Endothelial cell of umbilical vein (primary cell): ENCODE measurements around the gene SCIN. TPM values are rescaled to one million over a fixed set of nuclear protein-coding genes. Genes with fewer than 3 reads are reported as not detected.

Experiments used
- BruUV-seq: library from RNA; stranded (reverse); fragments of 400-500 nt; replicated peaks from 2 replicates; lab custom pipeline; 2021; lab: Mats Ljungman, UMichigan
- CTCF ChIA-PET: fragments of 300-600, 350-600 bp; sonication (Branson Sonifier 250); formaldehyde crosslinking; loops from one replicate; lab custom pipeline; 2021; ENCODE audit warnings: antibody characterized with exemption, inconsistent platforms; lab: Charles Lee
- POLR2A ChIA-PET: fragments of 300-600, 350-600 bp; sonication (Branson Sonifier 250); formaldehyde crosslinking; loops from one replicate; lab custom pipeline; 2021; ENCODE audit warnings: antibody characterized with exemption, inconsistent platforms; lab: Charles Lee
- DNase-seq: peaks from one replicate; pipeline ENCODE4 v3.0.0-alpha.2; 2011; ENCODE audit warnings: low read depth, low spot score
- FAIRE-seq: peaks from 2 replicates; lab custom pipeline; 2011; peaks lifted over from hg19 to GRCh38; lab: Jason Lieb, UNC
- H2AFZ ChIP-seq: 2 replicates; pipeline ENCODE4 v1.6.0; 2012; ENCODE audit warnings: low read depth, low read length, control low read depth, inconsistent platforms
- H3K27ac ChIP-seq: 2 replicates; pipeline ENCODE4 v1.5.1; 2011; ENCODE audit warnings: low read depth, mild to moderate bottlenecking, control low read depth, low read length, moderate library complexity; ENCODE audit not compliant: insufficient read depth
- H3K27me3 ChIP-seq, 2 experiments: 2 replicates each; pipeline versions ENCODE4 v1.6.0 to v1.6.1; 2011; ENCODE audit warnings: low read length in 2 of 2, mixed read lengths in 1 of 2; ENCODE audit not compliant: control insufficient read depth in 2 of 2, insufficient read depth in 2 of 2
- H3K36me3 ChIP-seq, 2 experiments: 2 replicates in 1 of 2; 3 replicates in 1 of 2; pipeline ENCODE4 v1.5.1; 2011; ENCODE audit warnings: low read length in 2 of 2, mild to moderate bottlenecking in 1 of 2, moderate library complexity in 1 of 2; ENCODE audit not compliant: control insufficient read depth in 2 of 2, insufficient read depth in 2 of 2; ENCODE audit errors: extremely low read depth in 1 of 2
- H3K4me1 ChIP-seq: 3 replicates; pipeline ENCODE4 v1.5.1; 2011; ENCODE audit warnings: mild to moderate bottlenecking, low read length; ENCODE audit not compliant: control insufficient read depth, insufficient read depth; ENCODE audit errors: extremely low read depth
- H3K4me2 ChIP-seq: 2 replicates; pipeline ENCODE4 v1.6.1; 2011; ENCODE audit warnings: low read length, control low read depth, mixed read lengths; ENCODE audit not compliant: insufficient read depth
- H3K4me3 ChIP-seq, 3 experiments: fragments of 200-600 bp in 1 of 3; sonication (generic), shearing (Covaris generic) in 1 of 3; replicated peaks in 1 of 3; 2 replicates each; pipeline ENCODE4 v1.5.1; 2011 to 2016; ENCODE audit warnings: control low read depth in 3 of 3, low read length in 3 of 3, mild to moderate bottlenecking in 2 of 3, inconsistent platforms in 1 of 3, low read depth in 1 of 3, moderate library complexity in 1 of 3; ENCODE audit not compliant: insufficient read depth in 1 of 3
- H3K79me2 ChIP-seq: 2 replicates; pipeline ENCODE4 v1.6.0; 2012; ENCODE audit warnings: low read length, inconsistent platforms; ENCODE audit not compliant: control insufficient read depth, insufficient read depth
- H3K9ac ChIP-seq: replicated peaks from 2 replicates; pipeline ENCODE3; 2011; ENCODE audit warnings: low read length, control low read depth; ENCODE audit not compliant: insufficient read depth; ENCODE audit errors: extremely low read depth
- H3K9me1 ChIP-seq: replicated peaks from 3 replicates; pipeline ENCODE4 v1.6.0; 2011; ENCODE audit warnings: mild to moderate bottlenecking, low read length; ENCODE audit not compliant: control insufficient read depth, insufficient read depth; ENCODE audit errors: extremely low read depth
- H3K9me3 ChIP-seq: replicated peaks from 2 replicates; pipeline ENCODE4 v1.5.1; 2012; ENCODE audit warnings: low read length, inconsistent platforms; ENCODE audit not compliant: control insufficient read depth, insufficient read depth
- H4K20me1 ChIP-seq: replicated peaks from 2 replicates; pipeline ENCODE3; 2011; ENCODE audit warnings: mild to moderate bottlenecking, low read length; ENCODE audit not compliant: control insufficient read depth, insufficient read depth; ENCODE audit errors: extremely low read depth
- EZH2 ChIP-seq: IDR thresholded peaks from 2 replicates; pipeline ENCODE4 v1.6.1; 2012; ENCODE audit warnings: borderline replicate concordance, low read depth, mild to moderate bottlenecking, moderate library complexity, low read length, inconsistent platforms; ENCODE audit not compliant: severe bottlenecking
- FOS ChIP-seq: IDR thresholded peaks from 2 replicates; pipeline ENCODE4 v1.6.1; 2011; ENCODE audit warnings: mild to moderate bottlenecking, low read length, moderate library complexity, borderline replicate concordance; ENCODE audit not compliant: insufficient read depth
- GATA2 ChIP-seq: IDR thresholded peaks from 2 replicates; pipeline ENCODE4 v1.7.0; 2011; ENCODE audit warnings: low read depth, mild to moderate bottlenecking, moderate library complexity, mixed read lengths, low read length; ENCODE audit not compliant: insufficient read length, insufficient read depth
- JUN ChIP-seq: IDR thresholded peaks from 2 replicates; pipeline ENCODE4 v1.6.1; 2011; ENCODE audit warnings: borderline replicate concordance, low read depth; ENCODE audit not compliant: insufficient read length, insufficient read depth
- MYC ChIP-seq: IDR thresholded peaks from one replicate; pipeline ENCODE4 v1.6.1; 2011; ENCODE audit warnings: mild to moderate bottlenecking, low read depth, low read length
- POLR2A ChIP-seq: IDR thresholded peaks from 2 replicates; pipeline ENCODE4 v1.6.1; 2012; ENCODE audit warnings: low read depth, mild to moderate bottlenecking, control low read depth, low read length
- POLR2AphosphoS5 ChIP-seq: IDR thresholded peaks from 2 replicates; pipeline ENCODE4 v1.6.1; 2012; ENCODE audit warnings: low read depth, mild to moderate bottlenecking, control low read depth, low read length, moderate library complexity; ENCODE audit not compliant: insufficient read depth
- dilution Hi-C: fragments of 300-500 bp; cut with MboI; formaldehyde crosslinking; loops from one replicate; pipeline ENCODE4 v1.15.0; 2019; ENCODE audit warnings: low sequenced_read_pairs; ENCODE audit not compliant: extremely low pct_ligation_motif_present
- intact Hi-C: fragments of 100-400 bp; cut with micrococcal nuclease; formaldehyde crosslinking; loops from one replicate; pipeline ENCODE4 v1.10.0; 2022
- polyA plus RNA-seq, 4 experiments: library from polyadenylated mRNA; depleted of rRNA in 3 of 4; stranded (reverse) in 3 of 4; unstranded in 1 of 4; fragments of >200 nt; gene quantifications; 2 replicates each; pipeline versions ENCODE4 v1.2.1 to v1.2.3, GENCODE V29; 2011 to 2012; ENCODE audit warnings: missing spikeins in 1 of 4
- total RNA-seq: library from RNA; stranded (reverse); gene quantifications from 2 replicates; pipeline ENCODE4 v1.2.3, GENCODE V29; 2021
- TF ChIP-seq, protein P1 (sequence below): IDR thresholded peaks from 2 replicates; pipeline ENCODE4 v1.6.1; 2011; ENCODE audit not compliant: insufficient read depth, insufficient read length
- TF ChIP-seq, protein P2 (sequence below), 2 donors: IDR thresholded peaks; 1 replicate in 1 of 2; 2 replicates in 1 of 2; pipeline ENCODE4 v1.5.1; 2011; ENCODE audit warnings: low read length in 2 of 2, mild to moderate bottlenecking in 2 of 2, moderate library complexity in 2 of 2, control low read depth in 1 of 2, inconsistent platforms in 1 of 2, low read depth in 1 of 2; ENCODE audit not compliant: insufficient read depth in 1 of 2; ENCODE audit errors: extremely low read depth in 1 of 2

The SCIN gene
- total and polyA plus RNA-seq, 2 donors (not counting 3 experiments of a cell fraction or from before 2014, with no cell fraction given) = 0.07 to 0.69 TPM

DNA sequence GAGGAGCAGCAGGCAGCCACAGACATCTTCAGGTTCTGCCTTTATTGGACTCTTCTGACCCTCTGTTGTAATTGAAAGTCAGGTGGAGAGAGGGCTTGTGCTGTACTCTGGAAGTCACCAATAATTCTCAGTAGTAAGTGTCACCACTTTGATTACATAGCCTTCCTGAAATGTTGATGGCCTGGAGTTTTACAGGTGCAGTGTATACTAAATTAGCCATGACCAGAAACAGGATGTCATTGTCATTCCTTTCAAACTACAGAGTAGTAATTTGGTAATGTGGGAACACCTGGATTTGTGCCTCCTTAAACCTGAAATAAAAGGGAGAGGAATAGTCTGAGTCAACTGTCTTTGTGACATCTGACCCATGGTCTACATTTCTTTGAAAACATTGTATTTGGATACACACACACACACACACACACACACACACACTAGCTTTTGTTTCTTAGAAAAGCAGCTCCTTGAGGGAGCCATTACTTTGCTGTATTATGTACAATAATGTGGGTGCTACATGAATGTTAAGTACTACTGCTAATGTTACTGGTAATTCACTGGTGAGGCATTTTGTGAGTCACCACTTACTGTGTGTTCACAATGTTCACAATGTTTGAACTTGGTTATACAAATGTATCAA, 136.5 kb downstream of the SCIN start:
- Histone ChIP-seq H3K4me2 (no peak overlapping the region), H3K4me1 (no peaks in the 10 kb centered on the region), H3K36me3 (no peaks in the 10 kb centered on the region), H3K9ac (no peak overlapping the region), H3K9me1 (no peaks in the 10 kb centered on the region), H3K27me3 (no peaks in the 10 kb centered on the region), H4K20me1 (no peaks in the 10 kb centered on the region), H2AFZ (no peak overlapping the region), H3K79me2 (no peaks in the 10 kb centered on the region), H3K9me3 (no peaks in the 10 kb centered on the region), H3K4me3 (no peak overlapping the region), H3K27ac (no peak overlapping the region)
- intact Hi-C loops (no loop called here), dilution Hi-C loops (no loop called here)
- BruUV-seq = no TSS peak
- peak; percentile 22 for TF ChIP-seq FOS
- TF ChIP-seq, protein P1, sequence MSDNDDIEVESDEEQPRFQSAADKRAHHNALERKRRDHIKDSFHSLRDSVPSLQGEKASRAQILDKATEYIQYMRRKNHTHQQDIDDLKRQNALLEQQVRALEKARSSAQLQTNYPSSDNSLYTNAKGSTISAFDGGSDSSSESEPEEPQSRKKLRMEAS = no peak
- DNase-seq (peak; percentile 9), FAIRE-seq (no peak)
- ChIA-PET POLR2A (no interaction called here), CTCF (interaction anchor here (1.6 to 1.9 kb wide), 2 partner anchors 9 to 20 kb away, joined by 7 to 8 read pairs; partner anchors contain the start of gene ARL4A)

DNA sequence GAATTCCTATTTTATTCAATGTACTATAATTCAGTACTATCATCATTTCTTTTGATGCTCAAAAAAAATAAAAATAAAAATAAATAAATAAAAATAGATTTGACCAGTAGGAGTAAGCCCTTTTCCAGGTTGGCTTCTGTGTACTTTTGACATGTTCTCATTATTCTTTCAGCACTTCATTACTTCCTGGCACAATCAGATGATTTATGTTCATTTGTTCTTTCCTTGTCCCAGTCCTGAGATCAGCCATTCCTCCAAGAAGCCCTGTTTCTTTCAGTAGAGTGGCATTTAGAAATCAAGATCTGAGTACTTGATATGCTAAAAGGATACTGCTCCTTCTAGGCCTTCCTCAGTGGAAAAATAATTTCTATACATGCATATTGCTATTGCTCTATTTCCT, 137.8 kb downstream of the SCIN start:
- Histone ChIP-seq H3K36me3 (no peaks in the 10 kb centered on the region), H3K27ac (no peak overlapping the region), H2AFZ (no peak overlapping the region), H3K79me2 (no peaks in the 10 kb centered on the region), H3K4me1 (no peaks in the 10 kb centered on the region), H3K9me1 (no peaks in the 10 kb centered on the region), H3K9ac (no peak overlapping the region), H4K20me1 (no peaks in the 10 kb centered on the region), H3K27me3 (no peaks in the 10 kb centered on the region), H3K4me2 (no peak overlapping the region), H3K9me3 (no peaks in the 10 kb centered on the region), H3K4me3 (no peak overlapping the region)
- intact Hi-C loops (no loop called here), dilution Hi-C loops (no loop called here)
- BruUV-seq = no TSS peak
- ChIA-PET POLR2A (no interaction called here), CTCF (interaction anchor here (1.4 kb wide), 1 partner anchor 21 kb away, joined by 4 read pairs; the partner anchor contains the start of gene ARL4A)
- DNase-seq (peak; percentile 64), FAIRE-seq (no peak)
- TF ChIP-seq GATA2 (no peak), POLR2AphosphoS5 (no peak), POLR2A (no peak), FOS (no peak), EZH2 (no peak), MYC (no peak), JUN (no peak)
- TF ChIP-seq, protein P1 = no peak
- TF ChIP-seq, protein P2, sequence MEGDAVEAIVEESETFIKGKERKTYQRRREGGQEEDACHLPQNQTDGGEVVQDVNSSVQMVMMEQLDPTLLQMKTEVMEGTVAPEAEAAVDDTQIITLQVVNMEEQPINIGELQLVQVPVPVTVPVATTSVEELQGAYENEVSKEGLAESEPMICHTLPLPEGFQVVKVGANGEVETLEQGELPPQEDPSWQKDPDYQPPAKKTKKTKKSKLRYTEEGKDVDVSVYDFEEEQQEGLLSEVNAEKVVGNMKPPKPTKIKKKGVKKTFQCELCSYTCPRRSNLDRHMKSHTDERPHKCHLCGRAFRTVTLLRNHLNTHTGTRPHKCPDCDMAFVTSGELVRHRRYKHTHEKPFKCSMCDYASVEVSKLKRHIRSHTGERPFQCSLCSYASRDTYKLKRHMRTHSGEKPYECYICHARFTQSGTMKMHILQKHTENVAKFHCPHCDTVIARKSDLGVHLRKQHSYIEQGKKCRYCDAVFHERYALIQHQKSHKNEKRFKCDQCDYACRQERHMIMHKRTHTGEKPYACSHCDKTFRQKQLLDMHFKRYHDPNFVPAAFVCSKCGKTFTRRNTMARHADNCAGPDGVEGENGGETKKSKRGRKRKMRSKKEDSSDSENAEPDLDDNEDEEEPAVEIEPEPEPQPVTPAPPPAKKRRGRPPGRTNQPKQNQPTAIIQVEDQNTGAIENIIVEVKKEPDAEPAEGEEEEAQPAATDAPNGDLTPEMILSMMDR (IDR thresholded peaks at IDR 0.05; ENCODE audit: extremely low read depth in 1 of 2, insufficient read depth in 1 of 2, low read depth in 1 of 2, low read length in 2 of 2) = no peak
